Measurements from ENCODE around the gene MATCAP1.

MATCAP1 gene

DNA sequence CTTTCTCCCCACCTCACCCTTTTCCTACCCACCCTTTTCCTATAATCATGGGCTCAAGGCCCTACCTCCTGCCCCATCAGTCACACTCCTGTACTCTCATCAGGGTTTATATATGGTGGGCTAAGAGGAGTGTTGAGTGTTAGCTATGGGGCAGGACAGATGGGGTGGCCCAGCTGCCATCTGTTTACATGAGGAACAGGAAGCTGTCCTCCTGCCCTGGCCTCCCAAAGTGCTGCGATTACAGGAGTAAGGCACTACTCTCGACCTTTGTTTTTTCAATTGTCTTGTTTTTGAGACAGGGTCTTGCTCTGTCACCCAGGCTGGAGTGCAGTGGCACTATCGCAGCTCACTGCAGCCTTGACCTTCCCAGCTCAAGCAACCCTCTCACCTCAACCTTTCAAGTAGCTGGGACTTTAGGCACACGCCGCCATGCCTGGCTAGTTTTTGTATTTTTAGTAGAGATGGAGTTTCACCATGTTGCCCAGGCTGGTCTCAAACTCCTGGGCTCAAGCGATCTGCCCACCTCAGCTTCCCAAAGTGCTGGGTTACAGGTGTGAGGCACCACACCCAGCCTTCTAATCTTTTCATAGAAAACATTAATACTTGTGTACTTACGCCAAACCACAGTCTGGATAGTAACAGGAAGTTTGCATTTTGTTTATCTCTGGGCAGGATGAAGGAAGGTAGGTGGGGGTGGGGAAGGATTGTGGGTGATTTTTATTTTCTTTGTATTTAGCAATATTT, 25.7 kb downstream of the MATCAP1 start:
- no peaks in the 10 kb centered on the region for H3K36me3 ChIP-seq (ENCODE audit: control insufficient read depth, low read depth, low read length)
- no peak overlapping the region for H3K9ac ChIP-seq (ENCODE audit: low read length)
- no peak overlapping the region for H3K27ac ChIP-seq (ENCODE audit: low read length)
- no peak overlapping the region for H3K4me3 ChIP-seq (ENCODE audit: low read length)
- no peaks in the 10 kb centered on the region for H3K9me3 ChIP-seq (ENCODE audit: control insufficient read depth, low read depth, low read length)
- H3K27me3 ChIP-seq (ENCODE audit: control insufficient read depth, insufficient read depth, low read length) = peaks cover 100% of the 10 kb centered on the region
- peaks cover 3% of the 10 kb centered on the region for H3K4me1 ChIP-seq (ENCODE audit: control insufficient read depth, low read depth, low read length)

DNA sequence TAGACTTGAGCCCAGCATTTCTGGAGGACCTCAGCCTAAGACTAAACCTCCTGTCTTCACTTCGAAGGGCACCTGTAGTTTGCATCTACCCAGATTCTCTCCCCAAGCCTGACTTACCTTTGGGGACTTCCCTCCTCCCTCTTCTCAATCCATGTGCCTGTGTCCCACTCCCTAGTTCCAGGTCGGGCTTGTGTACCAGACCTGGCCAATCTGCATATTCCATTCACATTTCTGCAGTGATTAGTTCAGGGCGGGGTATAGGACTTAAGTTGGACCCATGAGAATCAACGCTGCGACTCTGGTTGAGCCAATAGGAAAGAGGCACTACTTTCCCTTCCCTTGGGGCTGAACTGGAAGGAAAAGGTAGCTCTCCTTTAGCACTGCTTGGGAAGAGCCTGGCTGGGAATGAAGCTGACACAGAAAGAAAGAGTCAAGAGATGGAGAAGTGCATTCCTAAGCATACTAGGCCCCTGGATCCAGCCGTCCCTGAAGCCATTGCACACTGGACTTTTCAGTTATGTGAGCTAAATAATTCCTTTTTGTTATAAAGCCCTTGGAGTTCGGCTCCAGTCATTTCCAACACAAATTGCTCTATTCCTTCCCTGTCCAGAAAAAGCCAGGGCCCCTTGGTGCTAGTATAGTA, 26.5 kb downstream of the MATCAP1 start:
- no peaks in the 10 kb centered on the region for H3K36me3 ChIP-seq (ENCODE audit: control insufficient read depth, low read depth, low read length)
- no peak overlapping the region for H3K9ac ChIP-seq (ENCODE audit: low read length)
- no peak overlapping the region for H3K4me3 ChIP-seq (ENCODE audit: low read length)
- H3K27ac ChIP-seq (ENCODE audit: low read length) = no peak overlapping the region
- no peaks in the 10 kb centered on the region for H3K9me3 ChIP-seq (ENCODE audit: control insufficient read depth, low read depth, low read length)
- H3K4me1 ChIP-seq (ENCODE audit: control insufficient read depth, low read depth, low read length) = peaks cover 3% of the 10 kb centered on the region
- peaks cover 100% of the 10 kb centered on the region for H3K27me3 ChIP-seq (ENCODE audit: control insufficient read depth, insufficient read depth, low read length)

DNA sequence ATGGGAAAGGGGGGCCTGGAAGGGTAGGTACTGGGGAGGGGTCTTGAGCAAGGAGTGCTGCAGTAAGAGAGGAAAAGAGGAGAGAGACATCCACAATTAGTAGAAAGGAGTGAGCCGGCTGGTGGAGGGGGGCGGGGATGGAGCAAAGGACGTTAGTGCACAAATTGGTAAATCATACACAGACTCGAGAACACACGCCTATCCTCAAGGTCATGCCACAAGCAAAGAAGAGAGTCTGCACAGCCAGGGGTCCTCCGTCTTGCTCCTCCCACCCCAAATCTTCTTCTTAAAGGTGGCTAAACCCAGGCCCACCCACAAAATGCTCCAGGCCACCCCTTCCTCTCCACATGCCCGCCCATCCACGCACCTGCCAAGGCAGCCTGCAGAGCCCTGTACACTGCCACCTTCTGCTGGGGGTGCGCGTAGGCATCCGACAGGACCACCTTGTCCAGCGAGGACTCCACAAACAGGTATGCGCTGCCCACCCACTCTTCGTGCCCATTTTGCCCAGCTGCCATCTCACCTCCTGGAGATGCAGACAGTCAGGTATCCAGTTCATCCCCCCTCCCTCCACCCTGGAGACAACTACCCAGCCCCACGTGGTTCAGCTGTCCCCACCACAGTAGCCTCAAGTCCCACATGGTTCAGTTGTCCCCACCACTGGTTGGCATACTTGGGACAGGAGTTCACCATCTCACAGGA, 27.5 kb downstream of the MATCAP1 start:
- peaks cover 100% of the 10 kb centered on the region for H3K27me3 ChIP-seq (ENCODE audit: control insufficient read depth, insufficient read depth, low read length)
- no peak overlapping the region for H3K4me3 ChIP-seq (ENCODE audit: low read length)
- no peaks in the 10 kb centered on the region for H3K36me3 ChIP-seq (ENCODE audit: control insufficient read depth, low read depth, low read length)
- H3K4me1 ChIP-seq (ENCODE audit: control insufficient read depth, low read depth, low read length) = peaks cover 3% of the 10 kb centered on the region
- no peak overlapping the region for H3K9ac ChIP-seq (ENCODE audit: low read length)
- H3K9me3 ChIP-seq (ENCODE audit: control insufficient read depth, low read depth, low read length) = no peaks in the 10 kb centered on the region
- H3K27ac ChIP-seq (ENCODE audit: low read length) = no peak overlapping the region

DNA sequence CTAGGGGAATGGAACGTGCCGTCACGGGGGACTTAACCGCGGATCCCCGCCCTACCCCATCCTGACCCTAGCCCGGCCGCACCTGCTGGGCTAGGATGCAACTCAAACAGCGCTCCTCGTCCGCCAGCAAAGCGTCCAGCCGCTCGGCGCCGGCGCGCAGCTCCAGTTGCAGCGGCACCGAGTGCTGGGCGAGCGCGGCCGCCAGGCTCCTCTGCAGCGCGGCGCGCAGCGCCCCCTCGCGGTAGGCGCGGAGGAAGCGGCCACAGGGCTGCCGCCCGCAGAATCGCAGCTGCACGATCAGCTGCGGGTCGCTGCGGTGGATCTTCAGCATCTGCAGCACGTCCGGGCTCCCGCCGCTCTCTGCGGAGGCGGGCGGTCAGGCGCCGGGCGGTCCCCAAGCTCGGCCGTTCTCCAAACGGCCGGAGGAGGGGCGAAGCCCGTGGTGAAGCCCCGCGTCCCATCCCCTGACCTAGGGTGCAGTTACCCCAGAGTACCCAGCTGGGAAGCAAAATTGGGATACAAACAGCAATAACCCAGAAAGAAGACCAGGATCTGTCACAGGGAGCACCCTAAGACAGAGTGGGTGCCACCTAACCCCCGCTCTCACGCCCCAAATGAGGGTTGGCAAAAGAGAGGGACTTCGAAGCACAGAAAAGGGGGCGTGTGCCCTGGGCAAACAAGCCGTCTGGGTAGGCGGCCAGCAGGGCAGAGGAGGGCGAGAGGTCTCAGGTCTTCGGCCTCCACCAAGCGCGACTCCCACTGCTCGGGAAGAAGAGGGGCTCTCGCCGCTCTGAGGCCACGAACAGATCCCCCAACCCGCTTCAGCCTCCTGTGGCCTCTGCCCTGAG, 28.2 kb downstream of the MATCAP1 start:
- Histone ChIP-seq H3K27me3 (ENCODE audit: control insufficient read depth, insufficient read depth, low read length) (peaks cover 100% of the 10 kb centered on the region), H3K27ac (ENCODE audit: low read length) (no peak overlapping the region), H3K9me3 (ENCODE audit: control insufficient read depth, low read depth, low read length) (no peaks in the 10 kb centered on the region), H3K4me3 (ENCODE audit: low read length) (peak overlapping the region; percentile 35), H3K36me3 (ENCODE audit: control insufficient read depth, low read depth, low read length) (no peaks in the 10 kb centered on the region), H3K9ac (ENCODE audit: low read length) (no peak overlapping the region), H3K4me1 (ENCODE audit: control insufficient read depth, low read depth, low read length) (no peaks in the 10 kb centered on the region)

DNA sequence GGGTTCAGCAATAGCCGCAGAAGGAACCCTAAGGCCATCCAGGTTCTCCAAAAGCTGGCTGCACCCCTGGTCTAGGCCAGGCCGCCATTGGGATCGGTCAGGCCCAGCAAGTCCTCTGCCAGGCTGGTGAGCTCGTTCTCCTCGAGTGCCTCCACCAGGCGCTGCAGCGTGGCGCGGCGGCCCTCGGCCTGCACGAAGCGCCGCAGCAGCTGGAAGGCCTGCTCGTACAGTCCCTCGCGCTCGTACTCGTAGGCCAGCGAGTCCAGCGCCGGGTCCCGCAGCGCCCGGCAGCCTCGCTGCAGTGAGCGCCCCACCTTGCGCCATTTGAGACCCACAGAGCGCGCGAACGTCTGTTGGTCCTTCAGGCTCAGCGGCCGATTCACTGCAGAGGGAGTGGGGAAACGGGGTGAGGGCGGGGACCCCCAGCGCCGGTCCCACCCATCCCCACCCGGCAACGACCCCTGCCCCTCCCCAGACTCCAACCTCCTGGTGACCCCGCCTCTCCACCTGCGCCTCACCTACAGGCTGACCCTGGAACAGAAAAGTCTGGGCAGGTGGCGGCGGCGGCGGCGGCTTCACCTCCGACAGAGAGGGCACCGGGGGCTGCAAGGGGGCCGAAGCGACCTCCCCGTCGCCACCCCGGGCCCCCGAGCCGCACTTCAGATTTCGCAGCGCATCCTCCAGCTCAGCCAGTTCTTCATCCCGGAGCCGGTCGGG, 29.0 kb downstream of the MATCAP1 start:
- Histone ChIP-seq H3K27me3 (ENCODE audit: control insufficient read depth, insufficient read depth, low read length) (peaks cover 100% of the 10 kb centered on the region), H3K4me3 (ENCODE audit: low read length) (peak overlapping the region; percentile 35), H3K9ac (ENCODE audit: low read length) (no peak overlapping the region), H3K9me3 (ENCODE audit: control insufficient read depth, low read depth, low read length) (no peaks in the 10 kb centered on the region), H3K36me3 (ENCODE audit: control insufficient read depth, low read depth, low read length) (no peaks in the 10 kb centered on the region), H3K27ac (ENCODE audit: low read length) (no peak overlapping the region), H3K4me1 (ENCODE audit: control insufficient read depth, low read depth, low read length) (no peaks in the 10 kb centered on the region)

DNA sequence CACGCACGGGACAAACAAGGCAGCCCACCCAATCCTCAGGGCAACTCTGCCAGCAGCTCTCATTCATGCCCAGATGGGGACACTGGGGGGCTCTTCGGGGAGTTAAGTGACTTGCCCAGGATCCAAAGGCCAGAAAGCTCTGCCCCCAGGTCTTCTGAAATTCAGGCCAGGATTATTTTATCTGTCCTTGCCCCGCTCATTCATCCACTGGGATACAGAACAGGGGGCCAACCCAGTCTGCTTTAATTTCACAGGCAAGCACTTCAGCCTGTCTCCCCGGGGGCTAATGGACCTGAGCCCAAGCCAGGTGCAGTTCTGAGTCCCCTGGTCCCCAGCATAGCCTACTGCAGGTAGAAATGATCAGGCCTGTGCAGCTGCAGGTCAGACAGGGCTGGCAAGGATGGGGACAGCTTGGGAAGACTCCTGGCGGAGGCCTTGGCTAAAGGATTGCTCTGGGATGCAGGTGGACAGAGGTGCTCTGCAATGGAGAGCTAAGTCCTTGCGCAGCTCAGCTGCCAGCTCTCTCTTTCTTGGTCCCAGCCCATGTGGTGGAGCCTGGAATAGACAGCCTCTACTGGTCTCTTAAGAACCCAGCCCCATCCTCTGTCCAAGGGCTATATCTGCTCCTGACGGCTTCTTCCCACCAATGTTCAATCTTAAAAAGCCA, 32.2 kb downstream of the MATCAP1 start:
- Histone ChIP-seq H3K9me3 (ENCODE audit: control insufficient read depth, low read depth, low read length) (no peaks in the 10 kb centered on the region), H3K9ac (ENCODE audit: low read length) (no peak overlapping the region), H3K4me1 (ENCODE audit: control insufficient read depth, low read depth, low read length) (no peaks in the 10 kb centered on the region), H3K27me3 (ENCODE audit: control insufficient read depth, insufficient read depth, low read length) (peaks cover 78% of the 10 kb centered on the region), H3K4me3 (ENCODE audit: low read length) (peak overlapping the region; percentile 70), H3K27ac (ENCODE audit: low read length) (no peak overlapping the region), H3K36me3 (ENCODE audit: control insufficient read depth, low read depth, low read length) (peaks cover 7% of the 10 kb centered on the region)

DNA sequence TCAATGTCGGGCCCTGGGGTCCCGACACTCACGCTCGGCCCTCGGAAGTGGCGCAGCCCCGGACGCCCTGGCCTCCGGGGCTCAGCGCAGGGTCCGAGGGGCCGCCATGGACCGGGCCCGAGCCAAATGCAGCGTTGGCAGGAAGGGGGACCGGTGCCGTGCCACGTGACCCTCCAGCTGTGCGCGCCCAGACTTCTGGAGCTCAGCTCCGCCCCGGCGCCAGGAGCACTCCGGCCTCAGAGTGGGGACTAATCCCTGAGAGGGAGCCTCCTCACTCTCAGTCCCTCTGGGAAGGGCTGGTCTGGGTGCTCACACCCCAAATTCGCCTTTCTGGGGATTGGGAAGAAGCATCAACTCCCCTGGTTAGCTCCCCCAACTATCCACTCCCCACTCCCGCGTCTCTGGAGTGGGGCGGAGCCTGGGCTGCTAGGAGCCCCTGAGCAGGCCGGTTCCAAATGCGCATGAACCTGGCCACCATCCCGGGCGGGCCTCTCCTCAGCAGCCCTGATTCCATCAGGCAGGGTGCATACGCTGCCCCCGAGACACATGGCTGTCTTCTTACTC, 32.8 kb downstream of the MATCAP1 start, which contains the start of gene B3GNT9:
Gene B3GNT9 (minus strand): TSS at position 166 of the 564 bp plus-strand sequence. CDS start 513 bp downstream, outside the sequence.
- Histone ChIP-seq H3K27me3 (ENCODE audit: control insufficient read depth, insufficient read depth, low read length) (peaks cover 72% of the 10 kb centered on the region), H3K4me1 (ENCODE audit: control insufficient read depth, low read depth, low read length) (no peaks in the 10 kb centered on the region), H3K27ac (ENCODE audit: low read length) (no peak within 1 kb of the TSS), H3K9ac (ENCODE audit: low read length) (no peak within 1 kb of the TSS), H3K4me3 (ENCODE audit: low read length) (peak within 1 kb of the TSS; percentile 70), H3K9me3 (ENCODE audit: control insufficient read depth, low read depth, low read length) (no peaks in the 10 kb centered on the region), H3K36me3 (ENCODE audit: control insufficient read depth, low read depth, low read length) (peaks cover 10% of the 10 kb centered on the region)

DNA sequence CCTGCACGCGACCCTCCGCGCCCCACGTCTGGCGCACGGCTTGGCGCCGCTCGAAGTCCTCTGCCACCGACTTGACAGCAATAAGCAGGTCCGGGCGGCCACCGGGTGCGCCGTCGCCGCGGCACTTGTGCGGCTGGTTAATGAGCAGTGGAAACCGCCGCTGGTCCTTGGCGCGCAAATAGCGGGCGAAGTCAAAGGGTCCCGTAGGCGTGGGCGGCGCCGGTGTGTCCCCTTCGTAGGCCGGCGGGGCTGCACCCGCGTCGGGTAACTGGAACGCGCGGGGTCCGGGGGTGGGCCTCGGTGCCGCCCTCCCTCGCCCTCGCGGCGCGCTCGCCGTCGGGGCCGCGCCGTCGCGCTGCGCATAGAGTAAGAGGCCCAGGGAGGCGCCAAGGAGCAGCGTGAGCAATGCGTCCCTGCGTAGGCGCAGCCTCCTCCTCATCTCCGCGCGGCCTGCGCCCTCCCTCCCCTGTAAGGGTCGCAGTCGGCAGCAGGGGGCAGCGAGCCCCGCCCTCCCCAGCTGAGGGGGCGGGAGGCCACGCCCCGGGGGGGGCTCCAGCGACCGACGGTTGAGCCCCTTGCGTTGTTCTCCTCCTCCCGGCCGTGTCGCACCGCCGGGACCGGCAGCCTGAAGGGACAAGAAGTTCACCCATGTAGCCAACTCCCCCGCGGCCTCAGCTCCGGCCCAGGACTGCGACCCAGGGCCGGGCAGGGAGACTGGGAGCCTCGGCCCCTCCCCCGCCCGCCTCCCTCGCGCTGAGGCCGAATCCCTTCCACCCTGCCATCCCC, 33.5 kb downstream of the MATCAP1 start:
- no peak overlapping the region for H3K27ac ChIP-seq (ENCODE audit: low read length)

DNA sequence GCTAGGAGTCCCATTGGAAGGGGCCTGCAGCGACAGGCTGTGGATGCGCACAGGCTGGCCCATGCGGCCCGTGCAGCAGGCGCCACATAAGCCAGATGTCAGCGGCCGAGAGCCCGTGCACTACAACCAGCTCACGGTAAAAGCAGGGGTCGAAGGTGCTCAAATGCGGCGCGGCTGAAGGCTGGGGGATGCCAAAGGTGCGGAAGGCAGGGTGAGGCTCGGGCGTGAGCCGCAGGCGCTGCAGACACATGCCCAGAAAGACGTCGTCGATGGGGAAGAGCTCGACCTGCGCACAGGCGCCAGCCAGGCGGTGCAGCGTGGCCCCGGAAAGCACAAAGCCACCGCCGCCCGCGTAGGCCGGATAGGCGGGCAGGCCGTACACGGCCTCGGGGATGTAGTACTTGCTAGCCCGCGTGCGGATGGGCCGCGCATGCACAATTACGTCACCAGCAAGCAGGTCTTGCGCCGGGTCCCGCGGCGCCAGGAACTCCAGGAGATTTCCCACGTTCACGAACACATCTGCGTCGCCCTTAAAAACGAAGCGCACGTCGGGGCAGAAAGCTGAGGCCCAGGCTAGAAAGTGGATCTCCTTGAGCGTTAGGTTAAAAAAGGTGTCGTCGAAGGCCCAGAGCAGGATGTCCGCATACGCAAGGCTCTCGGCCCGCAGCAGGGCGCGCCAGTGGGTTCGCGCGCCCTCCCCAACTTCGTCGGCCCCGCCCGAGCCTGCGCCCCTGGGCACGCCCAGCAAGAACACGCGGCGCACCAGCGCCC, 34.3 kb downstream of the MATCAP1 start:
- Histone ChIP-seq H3K27me3 (ENCODE audit: control insufficient read depth, insufficient read depth, low read length) (peaks cover 57% of the 10 kb centered on the region), H3K27ac (ENCODE audit: low read length) (no peak overlapping the region), H3K9ac (ENCODE audit: low read length) (no peak overlapping the region), H3K36me3 (ENCODE audit: control insufficient read depth, low read depth, low read length) (peaks cover 17% of the 10 kb centered on the region), H3K9me3 (ENCODE audit: control insufficient read depth, low read depth, low read length) (no peaks in the 10 kb centered on the region), H3K4me3 (ENCODE audit: low read length) (no peak overlapping the region), H3K4me1 (ENCODE audit: control insufficient read depth, low read depth, low read length) (no peaks in the 10 kb centered on the region)

More for the DNA sequence above, 33.5 kb downstream of the MATCAP1 start:
- no peak overlapping the region for H3K9ac ChIP-seq (ENCODE audit: low read length)
- H3K4me1 ChIP-seq (ENCODE audit: control insufficient read depth, low read depth, low read length) = no peaks in the 10 kb centered on the region
- H3K4me3 ChIP-seq (ENCODE audit: low read length) = peak overlapping the region; percentile 70
- no peaks in the 10 kb centered on the region for H3K9me3 ChIP-seq (ENCODE audit: control insufficient read depth, low read depth, low read length)
- H3K36me3 ChIP-seq (ENCODE audit: control insufficient read depth, low read depth, low read length) = peaks cover 10% of the 10 kb centered on the region
- peaks cover 65% of the 10 kb centered on the region for H3K27me3 ChIP-seq (ENCODE audit: control insufficient read depth, insufficient read depth, low read length)
